Panc1 (cell line): ENCODE measurements around the gene USP24. TPM values are rescaled to one million over a fixed set of nuclear protein-coding genes. Genes with fewer than 3 reads are reported as not detected.

Experiments used
- ATAC-seq: fragments of 200-7000 bp; cut with Tn5 transposase; 2 replicates; pipeline ENCODE4 v1.9.1; 2020; ENCODE audit warnings: mild to moderate bottlenecking, moderate library complexity
- BruUV-seq: library from RNA; stranded (reverse); fragments of 400-500 nt; replicated peaks from 2 replicates; lab custom pipeline; 2021; lab: Mats Ljungman, UMichigan
- CTCF ChIA-PET: fragments of 300-600 bp; sonication (Branson Sonifier 250); formaldehyde crosslinking; loops from one replicate; lab custom pipeline; 2022; ENCODE audit warnings: antibody characterized with exemption; lab: Charles Lee
- POLR2A ChIA-PET: fragments of 300-600 bp; sonication (Branson Sonifier 250); formaldehyde crosslinking; loops from one replicate; lab custom pipeline; 2022; ENCODE audit warnings: antibody characterized with exemption; lab: Charles Lee
- DNase-seq: peaks from one replicate; pipeline ENCODE4 v3.0.0-alpha.2; 2010; ENCODE audit warnings: low read depth, low spot score
- H3K27ac ChIP-seq: 2 replicates; pipeline ENCODE4 v1.5.1; 2011; ENCODE audit warnings: mild to moderate bottlenecking, low read length, inconsistent platforms
- H3K27me3 ChIP-seq: fragments of 200-500 bp; sonication (Bioruptor generic); 2 replicates; pipeline ENCODE4 v1.6.0; 2014; ENCODE audit warnings: low read length, inconsistent platforms; ENCODE audit not compliant: control insufficient read depth, insufficient read depth
- H3K36me3 ChIP-seq: fragments of 200-500 bp; sonication (Bioruptor generic); 2 replicates; pipeline ENCODE4 v1.5.1; 2014; ENCODE audit warnings: inconsistent platforms, mild to moderate bottlenecking, low read length, moderate library complexity; ENCODE audit not compliant: control insufficient read depth, insufficient read depth
- H3K4me1 ChIP-seq: 2 replicates; pipeline ENCODE4 v1.5.1; 2011; ENCODE audit warnings: inconsistent platforms, mild to moderate bottlenecking, low read length, moderate library complexity; ENCODE audit not compliant: control insufficient read depth, insufficient read depth
- H3K4me3 ChIP-seq, 2 experiments: 2 replicates each; pipeline ENCODE4 v1.5.1; 2011 to 2012; ENCODE audit warnings: low read depth in 2 of 2, low read length in 2 of 2, mild to moderate bottlenecking in 2 of 2, inconsistent platforms in 1 of 2, moderate library complexity in 1 of 2
- H3K9me3 ChIP-seq: fragments of 200-500 bp; sonication (Bioruptor generic); 2 replicates; pipeline ENCODE4 v1.5.1; 2014; ENCODE audit warnings: low read depth, mild to moderate bottlenecking, inconsistent platforms, low read length, moderate library complexity; ENCODE audit not compliant: control insufficient read depth, insufficient read depth
- CTCF ChIP-seq: fragments of 450-650 bp; IDR thresholded peaks from 2 replicates; pipeline ENCODE4 v1.5.1; 2017; ENCODE audit warnings: mild to moderate bottlenecking
- POLR2AphosphoS5 ChIP-seq: IDR thresholded peaks from 2 replicates; pipeline ENCODE4 v1.6.1; 2012; ENCODE audit warnings: mild to moderate bottlenecking, low read depth, low read length, moderate library complexity
- REST ChIP-seq, 2 experiments: IDR thresholded peaks; 2 replicates each; pipeline ENCODE4 v1.6.1; 2011 to 2012; ENCODE audit warnings: low read depth in 2 of 2, control low read depth in 1 of 2, low read length in 1 of 2, mild to moderate bottlenecking in 1 of 2, moderate library complexity in 1 of 2; ENCODE audit not compliant: insufficient read depth in 1 of 2
- SIN3A ChIP-seq: IDR thresholded peaks from 2 replicates; pipeline ENCODE4 v1.6.1; 2012; ENCODE audit warnings: low read depth, mild to moderate bottlenecking, low read length, moderate library complexity, borderline replicate concordance; ENCODE audit not compliant: insufficient read depth
- TCF7L2 ChIP-seq: IDR thresholded peaks from 2 replicates; pipeline ENCODE4 v1.6.1; 2011; ENCODE audit warnings: mild to moderate bottlenecking, low read depth, low read length, inconsistent platforms
- in situ Hi-C: cut with HindIII; loops from 2 replicates; pipeline ENCODE4 v1.10.0; 2016; ENCODE audit warnings: low sequenced_read_pairs, low pct_unique_long_range_greater_than_20kb
- intact Hi-C: fragments of 100-400 bp; cut with micrococcal nuclease; formaldehyde crosslinking; loops from one replicate; pipeline ENCODE4 v1.10.0; 2022; ENCODE audit not compliant: unreplicated experiment
- total RNA-seq: library from RNA; stranded (reverse); gene quantifications from one replicate; pipeline ENCODE4 v1.2.1, GENCODE V29; 2021; ENCODE audit not compliant: unreplicated experiment

The USP24 gene
- total RNA-seq, 1 experiment from 2014 or later, result 52.2 TPM

DNA sequence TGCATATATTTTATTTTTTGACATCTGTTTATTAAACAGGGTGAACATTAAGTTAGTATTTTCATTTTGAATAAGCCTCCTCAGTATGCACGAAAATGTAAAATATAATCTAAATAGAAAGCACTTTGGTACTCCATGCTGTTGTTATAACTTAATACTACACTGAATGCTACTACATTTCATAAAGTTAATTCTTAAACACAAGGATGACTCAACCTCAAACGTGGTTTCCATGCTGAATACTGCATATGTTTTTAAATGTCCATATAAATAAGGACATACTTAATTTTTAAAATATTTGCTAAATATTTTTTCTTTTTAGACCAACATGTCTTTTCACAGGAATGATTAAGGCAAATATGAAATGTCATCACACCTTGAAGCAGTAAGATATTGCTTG is 83.9 kb downstream of the USP24 start:
- BruUV-seq, result no TSS peak
- in situ Hi-C loops (no loop called here), intact Hi-C loops (no loop called here)
- H3K9me3 ChIP-seq, result no peaks in the 10 kb centered on the region
- DNase-seq, result no peak
- no peaks in the 10 kb centered on the region for H3K4me1 ChIP-seq
- H3K4me3 ChIP-seq, result no peak overlapping the region
- ChIA-PET POLR2A (interaction anchor here (0.6 kb wide), 1 partner anchor 130 kb away, joined by 4 read pairs; no protein-coding TSS in a partner anchor), CTCF (no interaction called here)
- no peaks in the 10 kb centered on the region for H3K27me3 ChIP-seq
- ATAC-seq, result no peak
- no peak overlapping the region for H3K27ac ChIP-seq
- peaks cover 63% of the 10 kb centered on the region for H3K36me3 ChIP-seq
- no peak for TF ChIP-seq SIN3A
- no peak for TF ChIP-seq REST (IDR thresholded peaks at IDR 0.05; ENCODE audit: insufficient read depth in 1 of 2, low read depth in 2 of 2, low read length in 1 of 2)
- TF ChIP-seq POLR2AphosphoS5, result no peak
- no peak for TF ChIP-seq CTCF
- no peak for TF ChIP-seq TCF7L2

DNA sequence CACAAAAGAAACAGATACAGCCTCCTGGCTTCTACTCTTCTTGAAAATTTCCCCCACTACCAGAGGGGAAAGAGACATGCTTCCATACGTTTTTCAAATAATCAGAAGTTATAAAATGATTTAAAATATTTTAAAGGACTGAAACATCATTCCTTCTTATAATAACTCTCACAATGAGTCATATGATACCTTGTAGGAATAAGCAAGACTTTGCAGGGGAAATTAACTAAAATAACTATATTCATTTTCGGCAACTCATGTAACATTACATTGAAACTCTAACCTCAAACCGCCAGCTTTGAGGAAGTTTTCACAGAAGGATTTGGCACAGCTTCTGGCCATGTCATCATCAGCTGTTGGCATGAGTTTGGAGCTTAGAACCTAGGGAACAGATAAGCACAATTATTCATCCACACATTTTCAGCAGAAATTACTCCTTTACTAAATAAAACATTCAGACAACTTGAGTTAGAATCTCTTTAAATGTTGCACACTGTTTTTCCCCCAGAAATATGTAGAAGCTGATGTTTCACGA is 85.9 kb downstream of the USP24 start:
- in situ Hi-C loops (no loop called here), intact Hi-C loops (no loop called here)
- Histone ChIP-seq H3K27me3 (no peaks in the 10 kb centered on the region), H3K9me3 (no peaks in the 10 kb centered on the region), H3K27ac (no peak overlapping the region), H3K4me1 (no peaks in the 10 kb centered on the region), H3K4me3 (no peak overlapping the region), H3K36me3 (peaks cover 68% of the 10 kb centered on the region)
- TF ChIP-seq POLR2AphosphoS5 (no peak), REST (IDR thresholded peaks at IDR 0.05; ENCODE audit: insufficient read depth in 1 of 2, low read depth in 2 of 2, low read length in 1 of 2) (no peak), CTCF (no peak), TCF7L2 (no peak), SIN3A (no peak)
- DNase-seq (no peak), ATAC-seq (no peak)
- no TSS peak for BruUV-seq
- ChIA-PET CTCF (no interaction called here), POLR2A (no interaction called here)
